Activated effector memory CD4-positive, alpha-beta T cell treated with anti-CD3 and anti-CD28 coated beads, Interleukin-2, amount 50 U/mL, for 16 hours (primary cell): ENCODE measurements around the gene TBC1D7.
"Not testable (repeated sequence)": the region's sequence is repeated elsewhere in the genome, so short reads cannot be mapped to it uniquely, and the experiment has no call there.

Experiments
- DNase-seq: peaks from one replicate; pipeline ENCODE4 v3.0.0-alpha.2; 2020

Gene TBC1D7

GRCh38 chr6:13355999-13356785 lies 27.9 kb upstream of the TBC1D7 start:
- no peak for DNase-seq

DNA sequence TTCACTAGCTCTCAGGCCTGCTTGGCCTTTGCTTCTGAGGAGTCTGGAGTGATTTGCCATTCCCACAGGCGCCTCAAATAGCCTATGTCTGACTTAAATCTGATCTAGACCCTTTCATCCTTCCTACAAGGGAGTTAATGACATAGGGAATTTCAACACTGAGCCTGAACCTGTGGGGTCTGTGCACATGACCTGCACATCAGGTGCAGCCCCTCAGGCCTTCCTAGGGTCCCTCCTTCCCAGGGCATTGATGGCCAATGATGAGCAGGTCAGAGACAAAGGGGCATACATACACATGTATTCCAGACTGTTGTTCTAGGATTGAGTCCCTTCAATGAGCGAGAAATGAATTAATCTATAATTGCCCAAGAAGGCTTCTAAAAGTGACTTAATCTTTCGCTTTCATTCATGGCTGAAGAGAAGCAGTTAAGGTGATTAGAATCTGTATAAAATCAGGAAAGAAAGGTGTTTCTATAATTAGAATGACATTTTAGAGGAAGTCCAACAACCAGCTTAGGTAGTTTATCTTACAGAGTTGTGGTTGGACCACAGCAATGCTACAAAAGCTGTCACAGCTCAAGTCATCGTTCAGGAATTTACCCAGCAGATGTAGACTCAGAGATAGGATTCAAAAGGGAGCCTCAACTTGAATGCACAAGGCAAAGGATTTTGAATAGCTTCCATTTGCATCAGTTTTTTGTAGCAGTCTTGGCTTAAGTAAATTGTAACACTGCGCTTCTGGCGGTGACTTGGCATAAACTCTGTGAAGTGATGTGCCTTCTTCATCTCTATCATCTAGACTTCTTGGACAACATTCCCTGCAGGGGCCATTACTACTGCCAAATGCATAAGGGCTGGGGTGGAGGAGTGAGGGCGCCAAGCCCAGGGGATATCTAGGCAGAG lies 27.0 kb upstream of the TBC1D7 start:
- DNase-seq: peak; percentile 65

DNA sequence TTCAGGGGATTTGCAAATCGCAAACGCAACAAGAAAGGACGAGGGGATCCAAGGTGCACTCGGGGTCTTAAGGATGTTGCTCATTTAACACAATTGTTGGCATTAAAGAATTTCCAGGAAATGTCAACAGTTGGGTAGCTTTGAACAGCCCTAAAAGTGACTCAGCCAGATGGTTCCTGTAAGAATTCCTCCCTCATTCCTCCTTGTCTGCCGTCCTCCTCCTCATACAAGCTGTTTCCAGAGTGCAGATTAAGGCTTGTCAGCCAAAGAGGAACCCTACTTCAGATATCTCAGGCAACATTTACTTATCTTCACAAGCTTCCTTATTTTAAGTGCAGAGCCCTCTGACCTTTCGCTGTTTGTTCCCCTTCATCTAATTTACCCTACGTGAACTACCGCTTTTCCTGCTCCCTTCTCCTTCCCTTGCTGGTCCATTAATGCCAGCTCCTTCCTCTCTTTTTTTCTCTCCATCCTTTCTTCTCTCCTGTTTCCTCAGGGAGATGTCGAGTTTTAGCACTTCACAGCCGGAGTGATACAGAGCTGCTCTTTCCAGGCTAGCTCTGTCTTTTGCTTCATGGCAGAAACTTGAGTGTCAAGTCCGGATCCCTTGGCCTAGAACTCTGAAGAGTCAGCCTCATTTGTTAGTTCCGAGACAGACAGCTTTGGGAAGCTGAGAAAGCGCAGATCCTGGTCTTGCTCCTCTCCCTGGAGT lies 26.1 kb upstream of the TBC1D7 start:
- no peak for DNase-seq

DNA sequence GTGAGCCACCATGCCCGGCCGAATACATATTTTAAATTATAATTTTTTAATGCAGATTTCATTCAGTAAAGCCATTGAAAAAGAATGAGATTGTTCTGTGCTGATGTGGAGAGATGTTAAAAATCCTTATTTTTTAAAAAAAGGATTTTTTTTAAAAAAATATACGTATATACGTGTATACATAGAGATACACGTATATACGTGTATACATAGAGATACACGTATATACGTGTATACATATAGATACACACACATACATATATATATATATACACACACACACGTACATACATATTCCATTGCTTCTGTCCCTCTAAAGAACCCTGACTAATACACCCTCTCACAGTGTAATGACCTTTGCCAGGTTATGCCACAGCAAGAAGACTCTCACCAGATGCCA lies 23.8 kb upstream of the TBC1D7 start:
- DNase-seq: no peak

DNA sequence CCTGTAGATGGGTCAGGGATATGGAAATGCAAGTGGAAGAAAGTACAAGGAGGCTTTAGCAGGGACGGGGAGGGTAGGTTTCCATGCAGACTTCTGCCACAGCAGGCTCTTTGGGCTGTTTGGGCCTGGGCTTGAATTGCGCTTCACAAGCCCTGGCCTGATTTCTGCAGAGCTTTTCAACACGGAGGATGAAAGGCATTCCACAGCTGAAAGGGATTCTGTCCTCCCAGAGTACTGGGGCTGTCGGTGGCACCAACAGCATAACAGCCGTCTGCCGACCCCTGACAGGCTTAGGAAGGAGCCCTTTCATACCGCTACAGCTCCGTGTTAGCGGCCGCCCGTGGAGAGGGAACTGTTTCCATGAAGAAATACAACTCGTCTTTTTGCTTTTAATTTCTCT lies 22.9 kb upstream of the TBC1D7 start:
- no peak for DNase-seq

DNA sequence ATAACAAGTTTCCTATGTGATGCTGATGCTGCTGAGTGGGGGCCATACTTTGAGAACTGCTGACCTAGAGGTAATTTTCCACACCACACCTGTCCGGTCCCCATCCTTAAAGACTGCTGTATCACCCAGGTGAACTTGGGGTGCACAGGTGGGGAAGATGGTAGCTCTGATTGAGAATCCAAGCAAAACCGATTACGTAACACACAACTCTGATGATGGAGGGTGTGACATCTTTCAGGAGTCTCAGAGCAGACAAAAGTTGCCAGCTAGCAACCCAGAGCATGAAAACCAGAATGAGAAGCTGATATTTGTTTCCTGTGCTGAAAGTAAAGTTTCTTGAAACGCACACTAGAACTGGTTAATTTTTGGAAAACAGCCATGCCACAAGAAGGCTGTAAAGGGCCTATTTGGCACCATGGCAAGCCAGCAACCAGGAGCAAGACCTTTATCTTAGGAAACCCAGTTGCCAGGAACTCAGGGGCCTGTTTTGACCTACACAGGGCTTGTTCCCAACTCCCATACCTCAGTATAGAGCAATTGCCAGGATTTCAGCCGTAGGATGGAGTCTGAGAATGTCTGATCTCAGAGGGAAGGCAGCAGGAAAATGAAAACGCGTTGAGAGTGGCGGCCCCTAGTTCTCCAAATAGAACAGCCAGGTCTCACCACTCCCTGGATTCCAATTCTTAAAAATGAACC lies 21.6 kb upstream of the TBC1D7 start:
- DNase-seq: no peak

DNA sequence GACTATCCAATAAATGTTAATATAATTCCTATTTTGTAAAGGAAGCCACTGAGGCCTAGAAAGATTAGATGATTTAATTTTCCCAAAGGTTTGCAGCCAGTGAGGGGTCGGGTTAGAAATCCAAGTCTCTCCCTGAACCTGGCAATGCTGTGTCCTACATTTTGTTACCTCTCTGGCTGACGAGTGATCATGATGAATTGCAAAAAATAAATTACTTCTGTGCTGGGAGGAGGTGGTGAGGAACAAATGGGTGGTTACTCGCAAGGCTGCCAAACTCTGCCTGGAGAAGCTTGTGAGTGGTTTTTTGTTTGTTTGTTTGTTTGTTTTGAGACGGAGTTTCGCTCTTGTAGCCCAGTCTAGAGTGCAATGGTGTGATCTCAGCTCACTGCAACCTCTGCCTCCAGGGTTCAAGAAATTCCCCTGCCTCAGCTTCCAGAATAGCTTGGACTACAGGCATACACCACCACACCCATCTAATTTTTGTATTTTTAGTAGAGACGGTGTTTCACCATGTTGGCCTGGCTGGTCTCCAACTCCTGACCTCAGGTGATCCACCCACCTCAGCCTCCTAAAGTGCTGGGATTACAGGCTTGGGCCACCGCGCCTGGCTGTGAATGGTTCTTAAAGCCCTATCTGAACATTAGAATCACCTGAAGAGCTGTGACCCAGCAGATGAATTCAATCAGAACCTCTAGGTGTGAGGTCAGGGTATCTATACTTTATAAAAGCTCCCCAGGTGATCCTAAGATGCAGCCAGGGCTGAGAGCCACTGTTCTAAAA lies 20.2 kb upstream of the TBC1D7 start:
- DNase-seq: no peak

DNA sequence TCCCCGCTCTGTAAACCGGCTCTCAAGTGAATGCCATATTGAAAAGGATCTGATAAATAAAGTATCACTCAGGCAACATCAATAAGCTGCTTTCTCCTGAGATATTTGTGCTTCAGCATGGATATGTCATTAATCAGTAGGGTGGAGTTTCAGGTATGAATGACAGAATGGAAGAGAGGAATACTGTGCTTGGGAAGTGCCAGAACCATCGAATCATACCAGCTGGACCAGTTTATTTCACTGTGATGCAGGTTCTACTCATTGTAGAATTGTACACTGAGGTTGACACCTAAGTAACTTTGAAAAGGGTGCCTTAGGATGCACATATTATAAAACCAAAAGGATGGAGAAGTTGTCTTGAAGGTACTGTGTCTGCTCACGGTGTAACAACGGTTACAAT lies 17.9 kb upstream of the TBC1D7 start:
- no peak for DNase-seq

- DNase-seq: no peak
Measured at GRCh38 chr6:13342414-13343019, 14.2 kb upstream of the TBC1D7 start.

GRCh38 chr6:13339863-13340630 lies 11.7 kb upstream of the TBC1D7 start:
- no peak for DNase-seq

DNA sequence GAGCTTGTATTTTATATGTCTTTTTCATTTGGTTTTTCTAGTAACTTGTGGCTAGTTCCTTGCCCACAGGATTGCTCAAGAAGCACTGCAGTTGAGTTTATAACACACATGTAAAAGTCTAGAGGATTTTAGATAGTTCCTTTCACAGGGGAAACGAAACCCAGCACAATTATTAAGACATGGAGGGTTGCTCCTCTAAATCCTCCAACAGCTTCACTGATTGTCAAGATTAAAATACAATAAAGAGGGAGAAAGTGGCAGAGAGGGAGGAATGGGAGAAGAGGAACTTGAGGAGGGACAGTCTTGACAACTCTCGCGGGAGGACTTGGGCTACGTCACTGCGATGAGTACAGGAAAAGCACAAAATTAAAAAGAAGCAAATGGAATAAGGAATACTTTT lies 9.7 kb upstream of the TBC1D7 start:
- no peak for DNase-seq

- peak; percentile 92 for DNase-seq
Measured at GRCh38 chr6:13336553-13336952, 8.2 kb upstream of the TBC1D7 start.

DNA sequence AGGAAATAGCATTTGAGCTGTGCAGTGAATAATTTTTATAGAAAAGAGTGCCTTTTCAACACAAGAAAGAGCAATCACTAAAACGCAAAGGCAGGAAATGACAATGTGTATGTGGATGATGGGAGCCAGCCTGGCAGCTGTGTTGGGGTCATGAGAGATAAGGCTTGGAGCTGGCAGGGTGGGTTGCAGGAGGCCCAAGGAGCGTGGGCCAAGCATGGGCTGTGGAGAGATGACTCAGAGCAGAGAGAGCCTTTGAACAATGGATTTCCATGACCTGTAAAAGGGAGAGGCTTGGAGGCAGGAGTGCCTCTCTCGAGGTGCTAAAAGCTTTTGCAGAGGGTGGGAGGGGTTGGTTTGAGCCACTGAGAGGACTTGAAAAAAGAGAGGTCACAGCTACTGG lies 6.6 kb upstream of the TBC1D7 start:
- DNase-seq: no peak

DNA sequence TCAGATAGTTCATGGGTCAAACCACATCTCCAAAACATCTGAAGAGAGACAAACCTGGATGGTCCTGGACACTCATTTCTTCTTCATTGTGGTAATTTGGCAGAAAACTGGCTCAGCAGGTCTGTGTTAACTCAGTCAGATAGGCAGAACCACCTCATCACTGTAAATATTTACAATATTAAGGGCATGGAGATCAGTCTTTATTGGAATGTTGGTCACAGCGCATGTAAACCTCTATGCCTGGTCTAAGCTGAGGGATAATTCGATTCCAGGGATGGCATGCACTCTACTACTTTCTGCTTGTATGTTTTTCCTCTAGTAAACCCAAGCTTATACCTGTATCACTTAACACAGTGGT lies 4.0 kb upstream of the TBC1D7 start:
- no peak for DNase-seq

GRCh38 chr6:13331516-13332348 lies 3.4 kb upstream of the TBC1D7 start:
- DNase-seq: no peak

DNA sequence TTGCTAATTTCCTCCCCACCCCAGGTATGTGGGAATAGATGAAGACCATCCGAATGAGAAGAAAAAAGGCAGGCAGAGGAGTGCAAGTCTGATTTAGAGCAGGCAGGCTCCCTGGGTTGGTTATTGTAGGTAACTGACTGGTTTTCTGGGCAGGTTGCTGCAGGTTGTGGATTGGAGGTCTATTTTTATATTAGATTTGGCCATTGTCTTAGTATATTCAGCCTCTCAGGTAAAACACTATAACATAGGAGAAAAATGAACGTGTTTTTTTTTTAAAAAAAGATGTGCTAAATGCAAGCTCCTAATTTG lies 492 bp upstream of the TBC1D7 start:
- no peak for DNase-seq

- DNase-seq: no peak
Measured at GRCh38 chr6:13327691-13328075, 654 bp downstream of the TBC1D7 start.

DNA sequence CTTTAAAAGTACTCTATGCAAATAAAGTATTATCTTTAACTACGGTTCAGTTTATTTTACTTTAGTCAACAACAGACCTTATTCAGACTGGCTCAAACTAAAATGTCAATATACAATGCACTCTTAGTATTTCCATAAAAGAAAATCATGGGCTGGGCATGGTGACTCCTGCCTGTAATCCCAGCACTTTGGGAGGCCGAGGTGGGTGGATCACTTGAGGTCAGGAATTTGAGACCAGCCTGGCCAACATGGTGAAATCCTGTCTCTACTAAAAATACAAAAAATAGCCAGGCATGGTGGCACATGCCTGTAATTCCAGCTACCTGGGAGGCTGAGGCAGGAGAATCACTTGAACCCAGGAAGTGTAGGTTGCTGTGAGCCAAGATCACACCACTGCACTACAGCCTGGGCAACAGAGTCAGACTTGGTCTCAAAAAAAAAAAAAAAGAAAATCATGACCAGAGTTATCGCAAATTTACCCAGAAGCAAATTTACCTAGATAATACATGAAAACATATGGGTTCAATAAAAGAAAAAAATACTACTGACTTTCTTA lies 2.2 kb downstream of the TBC1D7 start:
- DNase-seq: not testable (repeated sequence)

GRCh38 chr6:13319891-13320564 lies 8.3 kb downstream of the TBC1D7 start:
- no peak for DNase-seq
